ENCODE data around the gene MAMLD1. TPM values are rescaled to one million over a fixed set of nuclear protein-coding genes. Genes with fewer than 3 reads are reported as not detected.

Gene MAMLD1
- total RNA-seq, 1 donor from 2014 or later: 7.0 TPM

- no peaks in the 10 kb centered on the region for H3K9me3 Mint-ChIP-seq
- DNase-seq (ENCODE audit: extremely low spot score, unreplicated experiment): no peak
- H3K4me1 Mint-ChIP-seq (ENCODE audit: unreplicated experiment): no peaks in the 10 kb centered on the region
- TF ChIP-seq, protein P1, sequence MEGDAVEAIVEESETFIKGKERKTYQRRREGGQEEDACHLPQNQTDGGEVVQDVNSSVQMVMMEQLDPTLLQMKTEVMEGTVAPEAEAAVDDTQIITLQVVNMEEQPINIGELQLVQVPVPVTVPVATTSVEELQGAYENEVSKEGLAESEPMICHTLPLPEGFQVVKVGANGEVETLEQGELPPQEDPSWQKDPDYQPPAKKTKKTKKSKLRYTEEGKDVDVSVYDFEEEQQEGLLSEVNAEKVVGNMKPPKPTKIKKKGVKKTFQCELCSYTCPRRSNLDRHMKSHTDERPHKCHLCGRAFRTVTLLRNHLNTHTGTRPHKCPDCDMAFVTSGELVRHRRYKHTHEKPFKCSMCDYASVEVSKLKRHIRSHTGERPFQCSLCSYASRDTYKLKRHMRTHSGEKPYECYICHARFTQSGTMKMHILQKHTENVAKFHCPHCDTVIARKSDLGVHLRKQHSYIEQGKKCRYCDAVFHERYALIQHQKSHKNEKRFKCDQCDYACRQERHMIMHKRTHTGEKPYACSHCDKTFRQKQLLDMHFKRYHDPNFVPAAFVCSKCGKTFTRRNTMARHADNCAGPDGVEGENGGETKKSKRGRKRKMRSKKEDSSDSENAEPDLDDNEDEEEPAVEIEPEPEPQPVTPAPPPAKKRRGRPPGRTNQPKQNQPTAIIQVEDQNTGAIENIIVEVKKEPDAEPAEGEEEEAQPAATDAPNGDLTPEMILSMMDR (conservative IDR thresholded peaks at IDR 0.05): no peak
- H3K36me3 Mint-ChIP-seq: no peaks in the 10 kb centered on the region
- H3K4me3 Mint-ChIP-seq: no peak overlapping the region
- H3K27me3 Mint-ChIP-seq: no peaks in the 10 kb centered on the region
- H3K27ac Mint-ChIP-seq: no peak overlapping the region
These were observed 180.4 kb downstream of the MAMLD1 start for GRCh38 chrX:150543230-150544155.

GRCh38 chrX:150544222-150544787 lies 181.2 kb downstream of the MAMLD1 start:
- Mint-ChIP-seq H3K4me1 (ENCODE audit: unreplicated experiment) (no peaks in the 10 kb centered on the region), H3K9me3 (no peaks in the 10 kb centered on the region), H3K36me3 (no peaks in the 10 kb centered on the region), H3K27me3 (no peaks in the 10 kb centered on the region), H3K4me3 (no peak overlapping the region), H3K27ac (no peak overlapping the region)
- TF ChIP-seq, protein P1 (conservative IDR thresholded peaks at IDR 0.05): no peak
- DNase-seq (ENCODE audit: extremely low spot score, unreplicated experiment): no peak

- no peak overlapping the region for H3K4me3 Mint-ChIP-seq
- no peaks in the 10 kb centered on the region for H3K9me3 Mint-ChIP-seq
- no peak for DNase-seq (ENCODE audit: extremely low spot score, unreplicated experiment)
- no peak overlapping the region for H3K27ac Mint-ChIP-seq
- no peaks in the 10 kb centered on the region for H3K36me3 Mint-ChIP-seq
- H3K27me3 Mint-ChIP-seq: no peaks in the 10 kb centered on the region
- no peaks in the 10 kb centered on the region for H3K4me1 Mint-ChIP-seq (ENCODE audit: unreplicated experiment)
- TF ChIP-seq, protein P1 (conservative IDR thresholded peaks at IDR 0.05): no peak
These were observed 182.0 kb downstream of the MAMLD1 start for GRCh38 chrX:150544835-150545770.

GRCh38 chrX:150546711-150547153 lies 183.6 kb downstream of the MAMLD1 start:
- H3K9me3 Mint-ChIP-seq: no peaks in the 10 kb centered on the region
- DNase-seq (ENCODE audit: extremely low spot score, unreplicated experiment): no peak
- TF ChIP-seq, protein P1 (conservative IDR thresholded peaks at IDR 0.05): no peak
- H3K27ac Mint-ChIP-seq: no peak overlapping the region
- no peaks in the 10 kb centered on the region for H3K27me3 Mint-ChIP-seq
- peak overlapping the region; percentile 76 for H3K4me3 Mint-ChIP-seq
- H3K36me3 Mint-ChIP-seq: no peaks in the 10 kb centered on the region
- no peaks in the 10 kb centered on the region for H3K4me1 Mint-ChIP-seq (ENCODE audit: unreplicated experiment)

- DNase-seq (ENCODE audit: extremely low spot score, unreplicated experiment): peak; percentile 71
- no peaks in the 10 kb centered on the region for H3K36me3 Mint-ChIP-seq
- H3K9me3 Mint-ChIP-seq: no peaks in the 10 kb centered on the region
- TF ChIP-seq, protein P1 (conservative IDR thresholded peaks at IDR 0.05): no peak
- H3K4me3 Mint-ChIP-seq: peak overlapping the region; percentile 83
- H3K27ac Mint-ChIP-seq: peak overlapping the region; percentile 63
- no peaks in the 10 kb centered on the region for H3K4me1 Mint-ChIP-seq (ENCODE audit: unreplicated experiment)
- no peaks in the 10 kb centered on the region for H3K27me3 Mint-ChIP-seq
These were observed 184.4 kb downstream of the MAMLD1 start for GRCh38 chrX:150547375-150548115.

All from type B pancreatic cell (in vitro differentiated cells).